ENCODE data around the gene PTPRG.
"Not testable (repeated sequence)": the region's sequence is repeated elsewhere in the genome, so short reads cannot be mapped to it uniquely, and the experiment has no call there.

PTPRG gene

DNA sequence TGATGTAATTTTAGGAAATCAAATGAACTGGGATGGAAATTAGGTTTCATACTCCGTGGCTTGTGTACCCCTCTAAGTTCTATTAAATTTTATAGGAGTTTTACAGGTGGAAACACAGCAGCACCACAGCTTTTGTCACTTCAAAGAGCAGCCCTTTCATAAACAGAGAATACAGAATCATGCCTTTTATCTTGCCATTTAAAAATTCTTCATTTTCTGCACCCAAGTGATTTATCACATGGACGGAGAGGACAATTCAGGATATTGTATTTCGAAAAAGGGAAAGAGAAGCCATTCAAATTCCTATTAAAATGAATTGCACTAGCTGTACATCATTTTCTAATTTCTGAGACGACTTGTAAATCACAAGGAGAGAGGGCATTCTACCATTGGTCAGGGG lies 245.4 kb downstream of the PTPRG start:
- no peak for DNase-seq

GRCh38 chr3:61807865-61808276 lies 246.5 kb downstream of the PTPRG start:
- peak; percentile 81 for DNase-seq

DNA sequence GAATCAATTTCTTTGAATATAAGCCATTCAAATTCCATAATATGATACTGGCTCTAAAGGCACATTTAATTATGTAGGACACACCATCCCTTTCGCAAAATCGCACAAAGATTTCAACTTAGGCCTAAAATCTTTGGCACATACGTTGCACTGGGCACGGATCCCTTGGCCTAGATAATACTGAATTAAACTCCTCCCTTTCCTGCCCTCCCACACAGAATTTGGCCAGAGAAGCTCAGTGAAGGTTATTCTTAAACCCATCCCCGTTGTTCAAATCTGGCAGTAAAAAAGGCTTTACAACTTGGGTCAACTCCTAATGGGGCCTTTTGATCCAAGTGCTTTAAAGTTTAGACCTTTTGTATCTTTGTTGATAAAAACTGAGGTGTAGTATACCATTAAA lies 247.2 kb downstream of the PTPRG start:
- DNase-seq = peak; percentile 22

- no peak for DNase-seq
These were observed 247.6 kb downstream of the PTPRG start for GRCh38 chr3:61808999-61809398.

GRCh38 chr3:61809879-61810278 lies 248.5 kb downstream of the PTPRG start:
- peak; percentile 89 for DNase-seq

DNA sequence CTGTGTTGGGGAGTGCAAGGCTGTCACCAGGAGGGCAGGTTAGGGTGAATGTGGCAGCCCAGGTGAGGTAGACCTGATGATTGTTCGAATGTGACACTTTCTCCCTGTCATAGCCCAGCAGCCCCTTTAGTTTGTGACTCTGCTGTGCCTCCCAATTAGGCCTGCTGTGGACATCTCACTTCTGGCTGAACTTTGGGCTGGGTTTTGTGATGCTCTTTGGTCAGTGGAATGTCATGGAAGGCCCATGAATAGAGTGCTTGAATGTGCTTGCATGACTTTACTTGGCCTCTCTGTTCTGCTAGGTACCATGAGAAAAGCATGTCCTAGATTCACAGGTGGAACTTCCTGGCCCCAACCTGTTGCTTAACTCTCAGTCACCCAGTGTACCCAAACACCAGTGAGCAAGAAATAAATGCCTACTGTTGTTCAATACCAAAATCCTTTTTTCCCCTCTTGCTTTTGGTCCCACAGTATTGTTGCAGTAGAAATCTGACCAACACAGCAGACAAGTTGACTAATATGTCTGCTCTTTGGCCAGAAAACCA lies 249.7 kb downstream of the PTPRG start:
- DNase-seq = no peak

DNA sequence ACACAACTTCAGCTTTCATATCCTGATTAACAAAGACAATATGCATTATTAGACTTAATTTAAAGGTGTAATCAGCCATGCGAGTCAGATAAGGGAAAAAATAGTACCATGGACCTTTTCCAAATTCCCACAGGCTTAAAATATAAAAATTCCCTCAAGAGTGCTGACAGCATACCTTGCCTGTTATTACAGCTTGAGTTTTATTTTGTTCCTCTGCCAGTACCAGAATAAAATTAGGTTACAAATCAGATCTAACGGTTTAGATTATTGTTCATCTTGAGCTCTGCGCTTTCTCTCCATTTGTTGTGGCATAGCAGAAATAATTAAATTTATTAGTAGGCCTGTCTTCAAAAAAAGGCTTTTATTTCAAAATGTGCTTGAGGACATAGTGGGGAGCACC lies 250.3 kb downstream of the PTPRG start:
- DNase-seq = no peak

DNA sequence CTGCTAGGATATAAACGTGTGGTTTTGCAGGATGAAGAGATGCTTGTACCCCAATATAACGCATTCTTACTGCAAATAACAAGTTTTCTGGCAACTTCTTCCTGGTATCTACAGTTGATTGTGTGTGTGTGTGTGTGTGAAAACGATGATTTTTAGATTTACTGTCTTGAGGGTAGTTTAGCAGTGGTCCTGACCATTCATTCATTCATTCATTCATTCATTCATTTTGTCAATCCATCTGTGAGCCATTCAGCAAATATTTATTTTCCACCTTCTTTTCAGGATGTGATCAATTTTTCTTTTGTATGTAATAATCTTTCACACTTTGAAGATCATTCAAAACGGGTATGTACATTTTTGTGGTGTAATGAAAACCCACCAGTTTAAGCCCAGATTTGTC lies 250.7 kb downstream of the PTPRG start:
- no peak for DNase-seq

DNA sequence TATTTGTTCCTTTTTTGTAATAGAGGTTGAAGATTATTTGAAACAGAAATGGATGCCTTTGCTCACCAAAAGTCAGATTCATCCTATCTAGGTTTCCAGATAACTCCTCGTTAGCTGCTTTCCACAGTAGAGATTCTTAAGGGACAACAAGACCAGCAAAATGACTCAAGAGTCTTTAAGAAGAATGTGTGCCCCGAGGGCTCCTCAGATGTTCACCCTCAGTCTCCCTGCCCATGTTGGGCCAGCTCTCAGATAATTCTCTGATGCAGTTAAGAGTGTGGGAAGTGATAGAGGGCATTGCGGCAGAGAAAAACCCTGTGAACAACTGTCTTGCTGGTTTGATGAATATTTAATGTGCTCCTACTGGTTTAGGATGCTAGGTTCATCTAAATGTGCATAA lies 251.1 kb downstream of the PTPRG start:
- DNase-seq = no peak

DNA sequence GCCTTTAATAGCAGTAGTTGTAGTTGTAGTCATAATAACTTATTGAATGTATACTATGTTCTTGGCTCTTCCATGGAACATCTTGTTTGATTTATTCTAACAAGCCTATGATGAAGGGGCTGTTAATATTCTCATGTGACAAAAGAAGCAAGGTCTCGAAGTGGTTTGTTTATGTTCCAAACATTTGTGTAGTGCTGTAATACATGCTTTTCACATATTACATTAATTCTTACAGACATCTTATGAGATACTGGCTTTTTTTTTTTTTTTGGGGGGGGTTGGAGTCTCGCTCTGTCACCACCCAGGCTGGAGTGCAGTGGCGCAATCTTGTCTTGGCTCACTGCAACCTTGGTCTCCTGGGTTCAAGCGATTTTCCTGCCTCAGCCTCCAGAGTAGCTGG lies 252.3 kb downstream of the PTPRG start:
- no peak for DNase-seq

DNA sequence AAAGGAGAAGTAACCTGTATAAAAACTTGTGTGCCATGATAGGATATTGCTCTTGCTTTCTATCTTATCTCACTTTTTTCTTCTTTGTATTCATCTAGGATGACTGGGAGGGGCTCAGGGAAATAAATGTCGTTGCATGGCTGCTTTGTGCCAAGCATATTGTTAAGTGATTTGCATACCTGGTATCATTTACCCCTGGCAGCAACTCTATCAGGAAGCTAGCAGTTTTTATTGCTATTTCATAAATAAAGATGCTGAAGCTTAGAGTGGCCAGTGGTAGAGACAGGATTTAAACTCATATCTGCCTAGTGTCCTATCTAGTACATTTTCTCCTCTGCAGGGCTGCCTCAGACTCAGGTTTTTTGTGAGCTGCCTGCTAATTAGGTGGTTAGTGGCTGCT lies 253.3 kb downstream of the PTPRG start:
- peak; percentile 42 for DNase-seq

GRCh38 chr3:61816304-61816703 lies 254.9 kb downstream of the PTPRG start:
- not testable (repeated sequence) for DNase-seq

- DNase-seq = no peak
These were observed 258.5 kb downstream of the PTPRG start for GRCh38 chr3:61819861-61820260.

- DNase-seq = no peak
These were observed 259.1 kb downstream of the PTPRG start for GRCh38 chr3:61820306-61820992.

- DNase-seq = peak; percentile 33
These were observed 260.5 kb downstream of the PTPRG start for GRCh38 chr3:61821823-61822251.

DNA sequence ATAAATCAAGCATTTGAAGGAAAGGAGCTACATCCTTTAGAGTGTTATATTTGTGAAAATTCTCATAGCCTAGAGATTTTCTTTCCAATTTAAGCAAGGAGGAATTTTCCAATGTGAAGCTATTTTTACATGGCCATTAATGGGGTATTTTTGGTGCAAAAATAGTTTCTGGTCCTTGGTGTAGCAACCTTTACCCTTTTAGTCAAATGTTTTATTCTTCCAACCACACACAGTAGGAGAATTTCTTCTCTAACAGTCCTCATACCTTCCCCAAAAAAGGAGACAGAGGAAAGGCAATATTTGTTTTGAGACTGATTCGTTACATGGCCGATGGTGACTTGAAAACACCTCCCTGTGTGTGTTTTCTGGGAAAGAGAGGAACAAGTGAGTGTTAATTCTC lies 261.2 kb downstream of the PTPRG start:
- DNase-seq = no peak

DNA sequence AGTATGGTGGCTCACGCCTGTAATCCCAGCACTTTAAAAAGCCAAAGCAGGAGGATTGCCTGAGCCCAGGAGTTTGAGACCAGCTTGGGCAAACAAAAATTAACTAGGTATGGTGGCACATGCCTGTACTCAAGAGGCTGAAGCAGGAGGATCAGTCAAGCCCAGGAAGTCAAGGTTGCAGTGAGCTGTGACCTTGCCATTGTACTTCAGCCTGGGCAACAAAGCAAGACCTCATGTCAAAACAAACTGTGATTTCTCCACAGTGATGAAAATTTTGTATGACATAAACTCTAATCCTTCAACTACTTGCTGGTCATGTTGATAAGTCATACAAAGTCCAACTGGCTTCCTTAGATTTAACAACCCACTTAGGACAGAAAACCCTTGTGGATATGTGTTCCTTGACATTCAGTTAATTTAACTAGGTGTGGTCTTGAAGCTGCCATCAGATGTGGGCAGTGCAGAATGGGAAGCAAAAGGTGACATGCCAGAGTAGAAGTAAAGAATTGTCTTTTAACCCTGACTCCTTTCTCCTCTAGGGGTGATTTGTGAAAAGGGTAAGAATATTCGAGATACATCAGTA lies 263.3 kb downstream of the PTPRG start:
- no peak for DNase-seq

DNA sequence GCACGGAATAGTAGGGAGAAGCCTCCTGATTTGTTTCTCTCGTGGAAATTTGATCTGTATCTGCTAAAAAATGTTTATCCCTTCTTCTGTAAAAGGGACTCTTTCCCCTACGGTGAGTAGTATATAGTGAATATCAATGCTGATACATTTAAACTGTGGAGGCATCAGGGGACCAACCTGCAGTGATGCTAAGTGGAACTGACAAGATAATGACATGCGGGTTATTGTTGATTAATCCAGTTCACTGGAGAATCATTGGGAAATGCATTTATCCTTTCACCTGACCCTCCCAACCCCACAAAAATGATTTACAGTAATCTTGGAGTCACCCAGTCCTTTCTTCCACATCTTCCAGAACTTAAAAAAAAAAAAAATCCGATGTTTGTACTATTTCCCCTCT lies 264.8 kb downstream of the PTPRG start:
- DNase-seq = no peak

DNA sequence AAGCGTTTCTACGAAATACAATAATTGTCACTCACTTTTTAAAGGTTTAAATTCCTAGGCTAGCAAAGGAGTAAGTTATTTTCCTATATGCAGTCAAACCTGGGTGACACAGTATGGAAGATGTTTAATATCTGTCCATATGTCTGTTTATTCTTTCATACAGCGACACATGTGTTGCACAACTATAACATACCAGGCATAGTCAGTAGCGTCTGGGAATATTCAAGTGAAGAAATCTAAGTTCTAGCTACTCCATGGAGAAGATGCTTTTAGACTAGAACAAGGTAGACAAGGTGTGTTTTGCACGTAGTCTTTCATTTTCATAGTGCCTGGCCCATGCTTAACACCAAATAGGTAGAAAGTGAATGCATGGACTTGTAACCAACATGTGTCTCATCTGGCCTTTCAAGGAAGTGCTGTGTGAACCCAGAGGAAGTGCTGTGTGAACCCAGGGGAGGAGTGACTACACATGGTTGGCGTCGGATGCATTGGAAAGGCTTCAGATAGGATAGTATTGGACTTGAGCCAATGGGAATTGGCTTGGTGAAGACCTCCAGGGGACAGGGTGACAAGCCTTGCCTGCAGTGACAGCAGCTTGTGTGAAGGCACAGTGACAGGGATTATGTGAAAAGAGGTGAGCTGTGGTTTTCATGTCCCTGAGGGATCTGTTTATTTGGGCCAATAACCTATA lies 267.0 kb downstream of the PTPRG start:
- DNase-seq = peak; percentile 67

- DNase-seq = peak; percentile 18
These were observed 267.7 kb downstream of the PTPRG start for GRCh38 chr3:61828880-61829721.

DNA sequence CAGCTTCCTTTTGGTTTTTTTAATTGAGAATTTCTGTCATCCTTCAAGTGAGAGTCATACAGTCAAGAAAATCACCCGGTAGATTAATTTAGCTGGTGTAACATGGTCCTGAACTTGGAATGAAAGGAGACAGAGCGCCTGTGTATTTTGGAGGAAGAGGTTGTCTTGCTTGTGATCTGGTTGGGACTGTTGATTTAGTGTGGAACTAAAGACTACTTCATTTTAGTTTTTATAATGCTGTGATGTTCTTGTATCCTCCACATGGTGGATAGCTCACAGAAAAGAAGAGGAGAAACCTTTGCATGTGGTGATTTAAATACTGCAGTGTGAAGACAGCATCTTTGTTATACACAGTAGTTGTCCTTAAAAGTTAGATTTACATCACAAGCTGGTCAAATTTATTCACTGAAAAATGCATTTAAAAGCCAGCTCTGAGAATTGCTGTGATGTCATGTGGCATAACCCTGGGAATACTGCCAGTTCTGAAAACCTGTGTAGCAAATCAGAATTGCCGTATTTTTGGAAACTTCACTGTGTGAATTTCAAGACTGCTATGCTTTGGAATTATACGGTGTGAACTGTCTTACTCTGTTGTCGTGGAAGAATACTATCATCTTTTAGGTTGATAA lies 268.5 kb downstream of the PTPRG start:
- DNase-seq = no peak

DNA sequence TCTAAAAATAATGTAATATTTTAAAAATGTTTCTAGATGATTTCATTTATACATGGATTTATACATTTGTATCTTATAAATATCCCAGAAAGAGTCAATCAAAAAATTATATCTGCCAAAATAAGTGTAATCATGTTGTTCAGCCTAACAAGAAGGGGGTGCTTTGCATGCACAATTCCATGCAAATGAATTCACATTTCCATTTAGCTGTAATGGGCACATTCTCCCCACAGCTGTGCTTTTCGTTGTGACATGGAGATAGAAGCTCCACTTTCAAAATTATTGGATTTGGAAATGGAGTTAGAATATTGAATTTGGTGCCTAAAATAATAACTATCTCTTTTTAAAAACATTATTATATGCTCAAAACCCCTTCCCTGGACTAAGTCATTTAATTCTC lies 270.6 kb downstream of the PTPRG start:
- no peak for DNase-seq

Data from NCI-H69 (cell line).